Activated naive CD8-positive, alpha-beta T cell (primary cell): ENCODE measurements around the gene LRRC32.
"Not testable (repeated sequence)": the region's sequence is repeated elsewhere in the genome, so short reads cannot be mapped to it uniquely, and the experiment has no call there.

Source experiments
- H3K27ac Mint-ChIP-seq: one replicate; pipeline ENCODE4 v1.8.0; 2021; ENCODE audit warnings: mixed read lengths
- H3K27me3 Mint-ChIP-seq: one replicate; pipeline ENCODE4 v1.8.0; 2021; ENCODE audit warnings: mixed read lengths
- H3K36me3 Mint-ChIP-seq: one replicate; pipeline ENCODE4 v1.8.0; 2021; ENCODE audit warnings: mixed read lengths
- H3K4me1 Mint-ChIP-seq: one replicate; pipeline ENCODE4 v1.8.0; 2021; ENCODE audit warnings: low read depth, mixed read lengths
- H3K4me3 Mint-ChIP-seq: one replicate; pipeline ENCODE4 v1.8.0; 2021; ENCODE audit warnings: mild to moderate bottlenecking, mixed read lengths
- H3K9me3 Mint-ChIP-seq: one replicate; pipeline ENCODE4 v1.8.0; 2021; ENCODE audit warnings: low read depth, mixed read lengths

Gene LRRC32

DNA sequence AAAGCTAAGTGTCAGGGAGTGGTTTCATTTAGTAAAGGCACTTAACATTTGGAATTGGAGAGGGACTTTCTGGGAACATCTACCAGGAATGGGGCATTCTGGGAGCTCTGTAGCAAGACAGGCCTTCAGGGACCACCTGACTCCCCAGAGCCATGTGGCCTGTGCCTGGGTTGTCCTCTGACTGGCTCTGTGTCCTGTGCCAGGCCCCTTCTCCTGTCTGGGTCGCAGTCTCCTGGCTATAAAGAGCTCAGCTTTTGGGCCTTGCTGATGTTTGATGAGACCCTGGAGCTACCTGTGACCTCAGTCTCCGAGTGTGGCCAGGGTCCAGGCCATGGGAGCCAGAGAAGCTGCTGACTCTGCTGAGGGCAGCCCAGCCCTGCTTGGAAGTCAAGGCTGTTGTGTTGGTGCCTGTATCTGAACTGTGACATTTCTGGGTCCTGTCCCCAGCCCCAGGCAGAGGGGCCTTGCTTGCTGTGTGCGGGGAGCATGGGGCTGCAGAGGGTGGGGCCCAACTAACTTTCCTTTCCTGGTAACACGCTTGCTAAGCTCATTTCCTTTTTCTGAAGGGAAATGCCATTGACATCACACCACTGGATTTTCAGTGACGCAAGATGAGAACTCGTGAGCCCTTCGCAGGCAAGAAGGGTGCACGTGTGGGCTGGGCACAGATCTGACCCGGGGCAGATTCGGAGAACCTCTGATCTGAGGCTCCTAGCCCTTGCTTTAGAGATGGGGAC is 41.3 kb downstream of the LRRC32 start:
- Mint-ChIP-seq H3K4me1 (peaks cover 42% of the 10 kb centered on the region), H3K27ac (peak overlapping the region; percentile 82), H3K27me3 (no peaks in the 10 kb centered on the region), H3K4me3 (no peak overlapping the region), H3K9me3 (peaks cover 5% of the 10 kb centered on the region), H3K36me3 (peaks cover 6% of the 10 kb centered on the region)

DNA sequence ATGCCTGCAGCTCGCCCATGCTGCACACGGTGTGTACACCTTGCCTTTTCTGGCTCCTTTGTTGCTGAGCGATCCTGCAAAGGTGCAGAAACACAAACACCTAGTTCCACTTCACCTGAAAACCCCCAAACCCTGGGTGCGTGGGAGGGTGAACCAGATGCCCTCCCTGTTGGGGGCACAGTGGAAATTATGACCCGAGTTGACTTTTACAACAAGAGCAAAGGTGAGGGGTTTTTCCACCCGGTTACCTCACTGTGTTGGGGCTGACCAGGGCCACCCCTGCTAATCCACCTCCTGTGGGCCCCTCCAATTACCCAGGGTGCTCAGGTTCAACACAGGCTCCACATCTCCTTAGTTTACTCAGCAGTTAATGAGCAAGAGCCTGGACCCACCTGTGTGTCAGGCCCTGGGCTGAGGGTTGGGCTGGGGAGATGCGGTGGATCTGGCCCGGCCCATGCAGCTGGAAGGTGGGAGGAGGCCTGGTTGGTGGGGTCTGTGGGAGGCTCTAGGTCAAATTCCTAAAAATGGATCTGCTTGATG is 42.1 kb downstream of the LRRC32 start:
- H3K27me3 Mint-ChIP-seq: no peaks in the 10 kb centered on the region
- H3K9me3 Mint-ChIP-seq: peaks cover 5% of the 10 kb centered on the region
- peak overlapping the region; percentile 82 for H3K27ac Mint-ChIP-seq
- H3K36me3 Mint-ChIP-seq: peaks cover 6% of the 10 kb centered on the region
- H3K4me3 Mint-ChIP-seq: no peak overlapping the region
- peaks cover 42% of the 10 kb centered on the region for H3K4me1 Mint-ChIP-seq

DNA sequence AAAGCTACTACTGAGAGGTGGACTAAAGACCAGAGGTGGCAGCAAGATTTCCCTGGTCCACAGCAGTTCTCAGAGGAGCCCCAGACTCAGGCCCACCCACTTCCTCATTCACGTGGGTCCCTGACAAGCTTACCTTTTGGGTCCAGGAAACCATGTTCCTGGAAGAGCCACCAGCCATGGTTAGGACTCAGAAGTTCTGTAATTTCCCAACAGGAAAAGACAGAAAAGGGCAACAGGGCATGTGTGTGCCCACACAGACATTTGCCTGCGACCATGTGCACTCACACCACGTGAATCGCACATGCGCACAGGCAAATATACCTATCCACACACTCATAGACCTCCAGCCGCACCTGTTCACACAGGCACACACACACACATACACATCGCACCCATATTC is 42.9 kb downstream of the LRRC32 start:
- Mint-ChIP-seq H3K27ac (peak overlapping the region; percentile 71), H3K4me1 (peaks cover 42% of the 10 kb centered on the region), H3K9me3 (peaks cover 5% of the 10 kb centered on the region), H3K27me3 (no peaks in the 10 kb centered on the region), H3K4me3 (no peak overlapping the region), H3K36me3 (peaks cover 6% of the 10 kb centered on the region)

DNA sequence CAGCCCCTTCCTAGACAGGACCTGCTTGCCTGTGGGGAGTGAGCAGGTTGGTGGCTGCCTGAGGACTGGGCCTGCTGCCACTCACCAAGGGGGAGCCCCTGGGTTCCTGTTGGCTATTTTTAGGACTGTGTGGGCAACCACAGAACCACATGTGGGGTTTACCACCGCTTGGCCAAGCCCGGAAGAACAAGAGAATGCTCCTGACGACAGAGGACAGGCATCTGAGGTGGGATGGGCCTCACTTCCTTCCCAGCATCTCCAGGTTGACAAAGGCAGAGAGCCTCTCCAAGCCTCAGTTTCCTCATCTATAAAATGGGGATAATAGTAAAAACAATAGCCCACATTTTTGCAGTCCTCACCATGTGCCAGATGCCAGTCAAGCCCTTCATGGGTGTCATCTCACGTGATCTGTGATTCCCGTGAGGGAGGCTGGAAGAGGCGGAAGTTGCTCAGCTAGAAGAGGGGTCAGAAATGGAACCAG is 43.6 kb downstream of the LRRC32 start:
- Mint-ChIP-seq H3K9me3 (peaks cover 5% of the 10 kb centered on the region), H3K4me3 (peak overlapping the region; percentile 17), H3K4me1 (peaks cover 42% of the 10 kb centered on the region), H3K27ac (peak overlapping the region; percentile 22), H3K27me3 (no peaks in the 10 kb centered on the region), H3K36me3 (peaks cover 6% of the 10 kb centered on the region)

DNA sequence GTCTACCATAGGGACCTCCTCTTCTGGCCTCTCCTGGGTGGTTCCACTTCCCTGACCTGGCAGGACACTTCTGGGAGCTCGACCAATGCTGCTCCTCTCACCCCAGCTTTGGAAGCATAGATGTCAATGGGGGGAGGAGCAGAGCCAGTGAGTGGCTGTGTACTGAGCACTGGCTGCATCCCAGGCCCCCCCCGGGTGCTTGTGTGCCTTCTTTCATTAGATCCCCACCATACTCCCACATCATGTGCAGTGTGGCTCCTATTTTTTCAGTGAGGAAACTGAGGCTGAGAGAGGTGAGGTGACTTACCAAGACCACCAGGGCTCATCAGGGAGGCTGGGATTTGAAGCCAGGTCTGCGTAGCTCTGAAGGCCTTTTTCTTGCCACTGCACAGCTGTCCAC is 44.3 kb downstream of the LRRC32 start:
- H3K9me3 Mint-ChIP-seq: peaks cover 5% of the 10 kb centered on the region
- no peaks in the 10 kb centered on the region for H3K27me3 Mint-ChIP-seq
- peaks cover 42% of the 10 kb centered on the region for H3K4me1 Mint-ChIP-seq
- no peak overlapping the region for H3K4me3 Mint-ChIP-seq
- peaks cover 6% of the 10 kb centered on the region for H3K36me3 Mint-ChIP-seq
- H3K27ac Mint-ChIP-seq: no peak overlapping the region

DNA sequence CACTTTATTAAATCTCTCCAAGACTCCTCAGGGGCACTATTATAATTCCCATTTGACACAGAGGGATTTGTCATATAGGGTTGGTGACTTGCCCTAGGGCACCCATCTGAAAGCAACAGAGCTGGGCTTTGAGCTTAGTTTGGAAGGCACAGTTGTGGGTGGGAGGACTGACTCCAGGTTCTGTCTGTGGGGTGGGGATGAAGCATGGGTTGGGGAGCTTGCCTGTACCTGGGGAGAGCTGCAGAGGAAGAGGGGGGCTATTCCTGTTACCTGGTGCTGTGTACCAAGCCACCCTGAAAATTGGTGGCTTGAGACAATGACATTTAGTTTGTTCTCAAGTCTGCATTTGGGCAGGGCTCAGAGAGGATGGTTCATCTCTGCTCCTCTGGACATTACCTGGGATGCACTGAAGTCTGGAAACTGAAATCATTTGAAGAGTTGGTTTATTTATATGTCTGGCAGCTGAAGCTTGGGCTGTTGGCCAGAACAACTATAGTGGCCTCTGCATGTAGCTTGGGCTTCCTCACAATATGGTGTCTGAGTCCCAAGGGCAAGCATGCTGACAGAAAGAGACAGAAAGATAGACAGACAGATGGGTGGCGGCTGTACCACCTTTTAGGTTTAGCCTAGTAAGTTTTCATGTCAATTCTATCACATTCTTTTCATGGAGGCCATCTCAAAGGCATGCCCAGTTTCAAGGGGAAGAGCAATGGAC is 44.9 kb downstream of the LRRC32 start:
- H3K9me3 Mint-ChIP-seq: peaks cover 5% of the 10 kb centered on the region
- no peak overlapping the region for H3K27ac Mint-ChIP-seq
- H3K36me3 Mint-ChIP-seq: peaks cover 6% of the 10 kb centered on the region
- H3K27me3 Mint-ChIP-seq: no peaks in the 10 kb centered on the region
- peaks cover 41% of the 10 kb centered on the region for H3K4me1 Mint-ChIP-seq
- no peak overlapping the region for H3K4me3 Mint-ChIP-seq

DNA sequence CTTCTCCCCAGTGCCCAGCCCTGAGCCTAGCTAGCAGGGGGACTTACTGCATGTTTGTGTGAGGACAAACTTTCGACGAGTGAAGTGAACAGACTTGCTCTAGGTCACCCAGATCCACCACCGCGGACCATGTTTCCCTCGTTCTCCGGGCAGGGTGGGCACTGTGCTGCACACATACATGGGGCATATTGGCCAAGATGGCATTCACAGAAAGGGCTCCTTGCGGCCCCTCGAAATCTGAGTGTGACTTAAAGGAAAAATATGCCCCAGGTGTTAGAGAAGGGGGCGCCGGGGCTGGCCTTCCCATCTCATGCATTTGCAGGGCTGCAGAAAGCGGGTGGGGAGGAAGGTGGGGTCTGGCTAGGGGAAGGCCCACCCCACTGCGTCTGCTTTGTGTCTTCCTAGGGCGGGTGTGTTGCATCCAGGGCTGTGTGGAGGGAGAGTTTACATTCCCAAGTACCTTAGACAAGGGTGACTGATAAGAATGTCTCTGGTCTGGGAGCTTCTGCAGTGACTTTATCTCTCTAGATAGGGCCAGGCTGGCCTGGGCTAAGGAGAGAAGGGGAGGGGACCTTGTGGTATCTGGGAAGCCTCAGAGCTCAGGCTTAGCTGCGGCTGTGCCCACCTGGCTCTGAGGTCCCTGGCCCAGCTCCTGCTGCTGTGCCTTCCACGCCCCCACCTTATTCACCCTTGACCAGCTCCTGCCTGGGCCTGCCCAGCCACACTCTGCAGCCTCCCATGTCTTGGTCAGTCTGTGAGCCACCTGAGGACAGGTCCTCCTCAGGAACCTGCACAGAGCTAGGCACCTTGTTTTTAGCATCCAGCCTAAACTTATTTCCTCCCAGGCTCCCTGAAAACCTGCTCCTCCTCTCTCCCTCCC is 45.8 kb downstream of the LRRC32 start:
- no peak overlapping the region for H3K27ac Mint-ChIP-seq
- H3K36me3 Mint-ChIP-seq: peaks cover 6% of the 10 kb centered on the region
- peaks cover 5% of the 10 kb centered on the region for H3K9me3 Mint-ChIP-seq
- H3K4me1 Mint-ChIP-seq: peaks cover 32% of the 10 kb centered on the region
- H3K27me3 Mint-ChIP-seq: no peaks in the 10 kb centered on the region
- no peak overlapping the region for H3K4me3 Mint-ChIP-seq

DNA sequence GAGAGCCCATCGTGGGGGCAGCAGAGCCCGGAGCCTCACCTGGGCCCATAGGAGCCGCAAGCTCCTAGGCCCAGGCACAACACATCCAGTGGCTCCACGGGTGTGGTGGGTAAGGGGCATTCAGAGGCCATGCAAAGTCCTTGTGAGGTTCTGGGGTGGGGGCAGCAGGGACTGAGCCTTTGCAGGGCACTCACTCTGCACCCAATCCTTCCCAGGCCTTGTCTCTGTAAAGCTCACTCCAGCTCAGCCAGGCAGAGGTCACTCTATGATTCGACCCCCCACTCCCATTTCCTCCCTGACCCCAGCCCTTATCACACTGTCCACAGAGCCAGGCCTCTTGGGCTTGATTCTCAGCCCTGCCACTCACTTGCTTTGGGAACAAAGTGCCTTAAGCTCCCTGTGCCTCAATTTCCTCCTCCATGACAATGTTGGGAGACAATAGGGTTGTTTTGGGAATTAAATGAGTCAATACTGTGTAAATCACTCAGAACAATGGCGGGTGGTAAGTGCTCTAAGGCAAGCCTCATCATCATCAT is 46.6 kb downstream of the LRRC32 start:
- H3K36me3 Mint-ChIP-seq: peaks cover 6% of the 10 kb centered on the region
- peaks cover 26% of the 10 kb centered on the region for H3K4me1 Mint-ChIP-seq
- no peak overlapping the region for H3K4me3 Mint-ChIP-seq
- H3K9me3 Mint-ChIP-seq: peaks cover 5% of the 10 kb centered on the region
- H3K27ac Mint-ChIP-seq: no peak overlapping the region
- no peaks in the 10 kb centered on the region for H3K27me3 Mint-ChIP-seq

DNA sequence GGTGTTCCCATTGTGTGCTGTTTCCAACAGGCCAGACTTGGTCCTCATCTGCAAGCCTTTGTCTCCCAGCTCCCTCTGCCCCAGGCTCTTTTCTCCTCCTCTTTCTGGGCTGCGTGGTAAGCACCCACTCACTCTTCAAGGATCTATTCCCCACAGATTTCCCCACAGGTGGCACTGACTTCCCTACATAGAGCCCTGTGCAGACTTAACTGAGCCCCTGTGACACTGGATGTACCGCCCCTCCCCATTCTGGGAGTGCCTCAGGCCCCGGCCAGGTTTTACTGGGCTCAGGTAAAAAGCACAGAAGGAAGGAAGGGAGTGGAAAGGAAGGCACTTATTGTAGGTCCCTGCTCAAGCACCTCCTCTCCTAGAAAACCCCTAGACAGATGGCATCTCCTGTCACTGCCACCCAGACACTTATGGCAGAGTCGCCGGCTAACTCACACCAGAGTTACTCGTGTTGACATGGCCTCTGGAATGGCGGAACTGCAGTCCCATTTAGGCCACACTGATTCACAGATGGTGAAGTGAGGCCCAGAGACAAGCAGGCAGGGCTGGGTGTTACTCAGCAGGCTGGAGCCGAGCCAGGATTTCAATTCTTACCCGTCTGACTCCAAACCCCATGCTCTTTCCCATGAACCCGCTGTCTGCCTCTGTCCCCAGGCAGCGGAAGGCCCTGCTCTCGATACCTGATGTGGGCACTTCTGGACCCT is 47.2 kb downstream of the LRRC32 start:
- H3K9me3 Mint-ChIP-seq: peaks cover 11% of the 10 kb centered on the region
- H3K4me1 Mint-ChIP-seq: peaks cover 19% of the 10 kb centered on the region
- H3K4me3 Mint-ChIP-seq: no peak overlapping the region
- H3K36me3 Mint-ChIP-seq: peaks cover 11% of the 10 kb centered on the region
- H3K27ac Mint-ChIP-seq: no peak overlapping the region
- H3K27me3 Mint-ChIP-seq: no peaks in the 10 kb centered on the region

DNA sequence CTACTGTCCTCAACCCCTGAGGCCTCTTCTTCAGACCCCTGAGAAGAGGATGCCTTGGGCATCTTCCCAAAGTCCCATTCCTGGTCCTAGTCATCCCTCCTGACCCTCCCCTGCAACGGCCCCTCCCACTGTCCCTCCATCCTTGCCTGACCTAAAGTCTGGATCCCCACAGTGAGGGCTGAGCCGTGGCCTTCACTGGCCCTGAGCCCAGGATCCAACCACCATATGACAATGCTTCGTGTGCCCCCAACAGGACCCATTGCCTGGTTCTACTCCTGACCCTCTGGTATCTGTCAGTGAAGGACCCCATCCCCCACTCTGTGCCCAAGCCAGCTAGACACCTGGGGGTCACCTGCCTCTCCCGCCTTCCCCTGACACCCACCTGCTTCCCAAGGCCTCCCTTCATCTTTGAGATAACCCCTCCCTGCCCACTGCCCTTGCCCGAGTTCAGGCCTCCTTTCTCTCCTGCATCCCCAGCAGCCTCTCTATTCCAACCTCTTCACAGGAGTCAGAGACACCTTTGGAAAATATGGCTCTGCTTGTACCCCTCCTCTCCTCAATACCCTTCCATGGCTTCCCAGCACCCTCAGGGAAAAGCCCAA is 48.0 kb downstream of the LRRC32 start:
- Mint-ChIP-seq H3K27ac (no peak overlapping the region), H3K36me3 (peaks cover 11% of the 10 kb centered on the region), H3K27me3 (no peaks in the 10 kb centered on the region), H3K4me1 (peaks cover 12% of the 10 kb centered on the region), H3K9me3 (peaks cover 13% of the 10 kb centered on the region), H3K4me3 (no peak overlapping the region)

DNA sequence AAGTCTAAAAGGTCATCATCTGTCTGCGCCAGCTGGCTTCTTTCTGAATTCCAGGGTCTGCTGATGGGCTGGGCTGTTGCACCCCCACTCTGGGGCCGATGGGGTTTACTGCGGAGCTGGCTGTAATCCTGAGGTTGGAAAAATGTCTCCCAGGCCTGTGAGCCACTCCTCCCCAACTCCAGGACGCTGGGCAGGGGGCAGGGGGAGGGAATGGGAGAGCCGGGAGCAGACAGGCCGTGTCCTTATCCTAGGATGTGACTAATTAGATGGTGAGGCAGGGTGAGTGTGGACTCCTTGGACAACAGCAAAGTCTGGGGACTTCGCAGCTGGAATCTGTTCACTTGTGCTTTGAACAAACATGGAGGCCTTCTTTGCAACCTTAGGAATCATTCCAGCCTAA is 48.7 kb downstream of the LRRC32 start:
- Mint-ChIP-seq H3K4me3 (no peak overlapping the region), H3K9me3 (peaks cover 13% of the 10 kb centered on the region), H3K36me3 (peaks cover 11% of the 10 kb centered on the region), H3K27ac (no peak overlapping the region), H3K27me3 (no peaks in the 10 kb centered on the region), H3K4me1 (peaks cover 6% of the 10 kb centered on the region)

DNA sequence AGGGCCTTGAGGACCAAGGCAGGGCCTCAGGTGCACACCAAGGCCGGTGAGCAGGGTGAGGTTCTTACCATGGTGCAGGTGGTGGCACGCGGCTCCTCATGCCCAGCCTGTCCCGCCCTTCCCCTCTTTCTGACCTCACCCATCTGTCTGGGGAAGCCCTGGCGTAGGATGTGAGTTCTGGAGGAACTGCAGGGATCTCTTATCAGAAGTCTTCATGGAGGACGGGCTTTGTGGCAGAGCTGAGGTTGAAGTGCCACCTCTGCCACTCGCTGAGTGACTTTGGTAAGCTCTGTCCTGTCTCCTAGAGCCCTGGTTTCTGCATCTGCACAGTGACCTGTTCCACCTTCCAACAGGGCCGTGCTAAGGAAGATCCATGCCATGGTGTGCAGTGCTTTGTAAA is 49.1 kb downstream of the LRRC32 start:
- no peak overlapping the region for H3K27ac Mint-ChIP-seq
- H3K4me3 Mint-ChIP-seq: no peak overlapping the region
- H3K4me1 Mint-ChIP-seq: peaks cover 2% of the 10 kb centered on the region
- peaks cover 11% of the 10 kb centered on the region for H3K36me3 Mint-ChIP-seq
- no peaks in the 10 kb centered on the region for H3K27me3 Mint-ChIP-seq
- H3K9me3 Mint-ChIP-seq: peaks cover 13% of the 10 kb centered on the region

DNA sequence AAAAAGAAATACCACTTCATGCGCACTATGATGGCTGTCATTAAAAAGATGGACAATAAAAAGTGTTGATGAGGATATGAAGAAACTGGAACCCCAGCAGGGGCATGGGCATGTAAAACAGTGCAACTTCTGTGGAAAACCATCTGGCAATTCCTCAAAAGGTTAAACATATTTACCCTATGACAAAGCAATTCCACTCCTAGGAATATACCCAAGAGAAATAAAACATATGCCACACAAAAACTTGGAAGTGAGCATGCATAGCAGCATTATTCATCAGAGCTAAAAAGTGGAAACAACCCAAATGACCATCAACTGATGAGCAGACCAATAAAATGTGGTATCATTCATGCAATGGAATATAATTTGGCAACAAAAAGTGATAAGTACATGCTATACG is 50.1 kb downstream of the LRRC32 start:
- Mint-ChIP-seq H3K36me3 (peaks cover 9% of the 10 kb centered on the region), H3K4me1 (no peaks in the 10 kb centered on the region), H3K4me3 (no peak overlapping the region), H3K27me3 (no peaks in the 10 kb centered on the region), H3K9me3 (peaks cover 13% of the 10 kb centered on the region), H3K27ac (no peak overlapping the region)

DNA sequence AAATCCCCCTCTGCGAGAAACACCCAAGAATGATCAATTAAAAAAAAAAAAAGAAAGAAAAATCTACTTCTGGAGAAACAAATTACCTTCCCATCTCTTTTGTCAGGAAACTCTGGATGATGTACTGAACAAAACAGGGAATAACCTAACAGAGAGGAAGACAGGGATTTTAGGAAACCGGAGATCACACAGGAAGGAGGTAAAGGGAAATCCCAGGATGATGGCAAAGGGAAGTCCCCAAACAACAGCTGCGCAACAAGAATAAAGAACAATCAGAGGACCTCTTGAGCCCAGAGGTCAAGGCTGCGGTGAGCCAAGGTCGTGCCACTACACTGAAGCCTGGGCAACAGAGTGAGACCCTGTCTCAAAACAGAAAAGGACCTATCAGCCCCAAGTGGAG is 50.7 kb downstream of the LRRC32 start:
- H3K4me3 Mint-ChIP-seq, H3K36me3 Mint-ChIP-seq, H3K27ac Mint-ChIP-seq, H3K9me3 Mint-ChIP-seq, H3K27me3 Mint-ChIP-seq, H3K4me1 Mint-ChIP-seq: not testable (repeated sequence)
